SK-MEL-5 (cell line): Measurements from ENCODE around the gene FKBP8. TPM values are rescaled to one million over a fixed set of nuclear protein-coding genes. Genes with fewer than 3 reads are reported as not detected.

Experiments used
- total RNA-seq: library from RNA; depleted of rRNA; stranded (reverse); fragments of >200 nt; shearing (Covaris generic); gene quantifications from 2 replicates; pipeline ENCODE4 v1.2.3, GENCODE V29; 2014; rRNA removed

The FKBP8 gene
- total RNA-seq, 1 experiment from 2014 or later, result 174 TPM

Other genes with a start within 250 kb of the FKBP8 start
- 221 and 250 TPM in 2 replicates for gene LSM4, start 220.5 kb downstream of the FKBP8 start, total RNA-seq
- gene PGPEP1, start 203.0 kb downstream of the FKBP8 start, total RNA-seq, result 8.1 and 10.5 TPM in 2 replicates
- gene GDF15, start 157.4 kb downstream of the FKBP8 start, total RNA-seq, result 873 and 1,003 TPM in 2 replicates
- gene LRRC25, start 146.0 kb downstream of the FKBP8 start, total RNA-seq, result not detected in 2 replicates
- 18.9 and 25.7 TPM in 2 replicates for gene SSBP4, start 124.2 kb downstream of the FKBP8 start, total RNA-seq
- 8.3 and 12.7 TPM in 2 replicates for gene ISYNA1, start 105.4 kb downstream of the FKBP8 start, total RNA-seq
- 4.0 and 4.7 TPM in 2 replicates for gene ELL, start 21.5 kb downstream of the FKBP8 start, total RNA-seq
- 70.6 and 74.1 TPM in 2 replicates for gene KXD1, start 14.3 kb upstream of the FKBP8 start, total RNA-seq
- gene UBA52, start 28.3 kb upstream of the FKBP8 start, total RNA-seq, result 1,284 and 1,363 TPM in 2 replicates
- 25.0 and 28.8 TPM in 2 replicates for gene REX1BD, start 45.2 kb upstream of the FKBP8 start, total RNA-seq
- gene CRLF1, start 63.2 kb upstream of the FKBP8 start, total RNA-seq, result 0.32 and 2.6 TPM in 2 replicates
- 0.08 TPM in 1 of 2 replicates, not detected in the other for gene TMEM59L, start 69.3 kb upstream of the FKBP8 start, total RNA-seq
- gene KLHL26, start 93.5 kb upstream of the FKBP8 start, total RNA-seq, result 0.77 and 1.3 TPM in 2 replicates
- 0.95 and 1.2 TPM in 2 replicates for gene CRTC1, start 140.1 kb upstream of the FKBP8 start, total RNA-seq
- not detected in 2 replicates for gene COMP, start 247.7 kb upstream of the FKBP8 start, total RNA-seq